MCF 10A (cell line): ENCODE measurements around the gene MTMR3. TPM values are rescaled to one million over a fixed set of nuclear protein-coding genes. Genes with fewer than 3 reads are reported as not detected.

ENCODE experiments used
- BruUV-seq: library from RNA; stranded (reverse); fragments of 400-500 nt; replicated peaks from 2 replicates; lab custom pipeline; 2021; lab: Mats Ljungman, UMichigan
- CTCF ChIA-PET: fragments of 300-600 bp; sonication (Branson Sonifier 250); formaldehyde crosslinking; extraction: SDS; loops from one replicate; lab custom pipeline; 2021; ENCODE audit warnings: antibody characterized with exemption, inconsistent platforms; lab: Yijun Ruan, JAX
- POLR2A ChIA-PET: fragments of 300-600, 350-650 bp; sonication (Branson Sonifier 250); formaldehyde crosslinking; extraction: SDS; loops from one replicate; lab custom pipeline; 2020; ENCODE audit warnings: antibody characterized with exemption, inconsistent platforms; lab: Yijun Ruan, JAX
- DNase-seq: peaks from one replicate; pipeline ENCODE4 v3.0.0-alpha.2; 2018; ENCODE audit not compliant: unreplicated experiment
- H3K27ac Mint-ChIP-seq: one replicate; pipeline ENCODE4 v1.8.0; 2022; ENCODE audit warnings: mild to moderate bottlenecking, low read depth, mixed read lengths; ENCODE audit not compliant: unreplicated experiment
- H3K27me3 Mint-ChIP-seq: one replicate; pipeline ENCODE4 v1.8.0; 2022; ENCODE audit warnings: mixed read lengths; ENCODE audit not compliant: insufficient read depth, unreplicated experiment
- H3K36me3 Mint-ChIP-seq: one replicate; pipeline ENCODE4 v1.8.0; 2022; ENCODE audit warnings: mild to moderate bottlenecking, moderate library complexity, mixed read lengths; ENCODE audit not compliant: insufficient read depth, unreplicated experiment
- H3K4me1 Mint-ChIP-seq: one replicate; pipeline ENCODE4 v1.8.0; 2022; ENCODE audit warnings: mixed read lengths; ENCODE audit not compliant: insufficient read depth, unreplicated experiment
- H3K4me3 Mint-ChIP-seq: one replicate; pipeline ENCODE4 v1.8.0; 2022; ENCODE audit warnings: mild to moderate bottlenecking, moderate library complexity, mixed read lengths; ENCODE audit not compliant: unreplicated experiment
- H3K9me3 Mint-ChIP-seq: one replicate; pipeline ENCODE4 v1.8.0; 2022; ENCODE audit warnings: mixed read lengths; ENCODE audit not compliant: unreplicated experiment
- CTCF ChIP-seq: fragments of 200-600 bp; IDR thresholded peaks from one replicate; pipeline ENCODE4 v1.8.0; 2022; ENCODE audit warnings: antibody characterized with exemption, mild to moderate bottlenecking; ENCODE audit not compliant: unreplicated experiment
- intact Hi-C: fragments of 100-400 bp; cut with micrococcal nuclease; formaldehyde crosslinking; loops from 2 replicates; pipeline ENCODE4 v1.14.1; 2022
- total RNA-seq: library from RNA; stranded (reverse); gene quantifications from 2 replicates; pipeline ENCODE4 v1.2.3, GENCODE V29; 2022

The MTMR3 gene
- total RNA-seq, 1 experiment from 2014 or later = 34.4 TPM

GRCh38 chr22:30016596-30016995 is 133.6 kb downstream of the MTMR3 start:
- no peaks in the 10 kb centered on the region for H3K27me3 Mint-ChIP-seq
- DNase-seq = no peak
- no peak overlapping the region for H3K27ac Mint-ChIP-seq
- H3K9me3 Mint-ChIP-seq = no peaks in the 10 kb centered on the region
- no peak overlapping the region for H3K4me3 Mint-ChIP-seq
- no TSS peak for BruUV-seq
- no peak for TF ChIP-seq CTCF
- H3K36me3 Mint-ChIP-seq = peaks cover 77% of the 10 kb centered on the region
- POLR2A ChIA-PET = no interaction called here
- intact Hi-C loops = no loop called here
- CTCF ChIA-PET = interaction anchor here (2.5 kb wide), 1 partner anchor 12 kb away, joined by 13 read pairs; no protein-coding TSS in a partner anchor
- peaks cover 6% of the 10 kb centered on the region for H3K4me1 Mint-ChIP-seq

- no peak for TF ChIP-seq CTCF
- Mint-ChIP-seq H3K4me3 (no peak overlapping the region), H3K4me1 (peaks cover 6% of the 10 kb centered on the region), H3K36me3 (peaks cover 73% of the 10 kb centered on the region), H3K27me3 (no peaks in the 10 kb centered on the region), H3K27ac (no peak overlapping the region), H3K9me3 (no peaks in the 10 kb centered on the region)
- ChIA-PET CTCF (interaction anchor here (0.6 to 2.5 kb wide), 2 partner anchors 13 to 392 kb away, joined by 3 to 13 read pairs; no protein-coding TSS in a partner anchor), POLR2A (interaction anchor here (0.5 kb wide), 1 partner anchor 52 kb away, joined by 3 read pairs; no protein-coding TSS in a partner anchor)
- intact Hi-C loops = no loop called here
- no peak for DNase-seq
- no TSS peak for BruUV-seq
Observed at GRCh38 chr22:30017375-30018223, 134.6 kb downstream of the MTMR3 start.

DNA sequence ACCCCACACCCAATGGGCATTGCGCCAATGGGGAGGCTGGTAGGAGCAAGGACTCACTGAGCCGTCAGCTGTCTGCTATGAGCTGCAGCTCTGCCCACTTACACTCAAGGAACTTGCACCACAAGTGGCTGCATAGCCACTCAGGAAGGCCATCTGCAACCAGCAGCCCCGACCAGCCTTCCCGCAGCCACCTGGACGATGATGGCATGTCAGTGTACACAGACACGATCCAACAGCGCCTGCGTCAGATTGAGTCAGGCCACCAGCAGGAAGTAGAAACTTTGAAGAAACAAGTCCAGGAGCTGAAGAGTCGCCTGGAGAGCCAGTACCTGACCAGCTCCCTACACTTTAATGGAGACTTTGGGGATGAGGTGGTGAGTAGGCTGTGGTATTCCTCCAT is 137.5 kb downstream of the MTMR3 start:
- no peaks in the 10 kb centered on the region for H3K9me3 Mint-ChIP-seq
- peaks cover 85% of the 10 kb centered on the region for H3K36me3 Mint-ChIP-seq
- no peak overlapping the region for H3K27ac Mint-ChIP-seq
- intact Hi-C loops = no loop called here
- TF ChIP-seq CTCF = no peak
- H3K4me1 Mint-ChIP-seq = peaks cover 5% of the 10 kb centered on the region
- ChIA-PET POLR2A (no interaction called here), CTCF (interaction anchor here (2.0 kb wide), 1 partner anchor 16 kb away, joined by 10 read pairs; no protein-coding TSS in a partner anchor)
- no peaks in the 10 kb centered on the region for H3K27me3 Mint-ChIP-seq
- no peak for DNase-seq
- no peak overlapping the region for H3K4me3 Mint-ChIP-seq
- no TSS peak for BruUV-seq

DNA sequence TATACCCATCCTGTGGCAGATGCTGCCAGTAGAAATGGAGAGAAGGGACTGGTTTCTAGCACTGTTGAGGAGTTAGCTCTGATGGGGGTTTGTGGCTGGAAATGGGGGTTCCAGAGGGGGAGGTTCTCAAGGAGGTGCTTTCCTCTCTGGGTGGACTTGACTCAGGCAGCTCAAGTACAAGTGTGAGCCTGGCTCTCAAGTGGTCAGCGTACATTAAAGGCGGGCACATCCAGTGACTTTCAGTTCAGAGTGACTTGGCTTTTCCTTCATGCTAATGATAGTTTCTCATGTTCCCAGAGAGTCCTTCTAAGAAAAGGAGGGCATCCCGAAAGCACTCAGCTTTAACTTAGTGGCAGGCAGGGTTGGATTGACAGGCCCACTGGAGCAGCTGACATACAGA is 138.4 kb downstream of the MTMR3 start:
- CTCF ChIA-PET = interaction anchor here (2.0 kb wide), 1 partner anchor 16 kb away, joined by 10 read pairs; no protein-coding TSS in a partner anchor
- DNase-seq = no peak
- Mint-ChIP-seq H3K9me3 (no peaks in the 10 kb centered on the region), H3K27ac (peak overlapping the region; percentile 46), H3K4me1 (no peaks in the 10 kb centered on the region), H3K27me3 (no peaks in the 10 kb centered on the region), H3K4me3 (no peak overlapping the region), H3K36me3 (peaks cover 83% of the 10 kb centered on the region)
- intact Hi-C loops = no loop called here
- TF ChIP-seq CTCF = no peak
- no TSS peak for BruUV-seq
- POLR2A ChIA-PET = interaction anchor here (0.6 to 1.0 kb wide), 2 partner anchors 200 to 307 kb away, joined by 3 read pairs; no protein-coding TSS in a partner anchor
